ENCODE results near the gene PLCB4. TPM values are rescaled to one million over a fixed set of nuclear protein-coding genes. Genes with fewer than 3 reads are reported as not detected.

Gene PLCB4
- total RNA-seq, 1 experiment from 2014 or later: 10.1 TPM

- Histone ChIP-seq H4K20me1 (ENCODE audit: control insufficient read depth, insufficient read depth, insufficient read length) (no peaks in the 10 kb centered on the region), H3T11ph (ENCODE audit: low read length) (no peak overlapping the region), H3K14ac (ENCODE audit: insufficient read depth, low read length) (no peak overlapping the region), H2AFZ (ENCODE audit: low read length) (no peak overlapping the region), H2BK12ac (ENCODE audit: insufficient read length, low read depth, low read length) (no peak overlapping the region), H4K5ac (ENCODE audit: insufficient read length, low read depth, low read length) (no peak overlapping the region), H3K23ac (ENCODE audit: insufficient read length, low read depth, low read length) (no peak overlapping the region), H3K79me2 (ENCODE audit: insufficient read depth, low read length) (no peaks in the 10 kb centered on the region), H3K9me3 (ENCODE audit: control insufficient read depth, low read depth, low read length) (no peaks in the 10 kb centered on the region), H3K9ac (ENCODE audit: extremely low read depth, insufficient read length, low read length) (no peak overlapping the region), H2BK15ac (ENCODE audit: low read depth, low read length) (no peak overlapping the region), H3K27ac (ENCODE audit: insufficient read length, low read depth, low read length) (no peak overlapping the region), H2BK120ac (ENCODE audit: low read depth, low read length, poor library complexity, severe bottlenecking) (no peak overlapping the region), H3K4me2 (ENCODE audit: insufficient read depth, insufficient read length, low read length) (no peak overlapping the region), H3K4ac (ENCODE audit: low read depth, low read length) (no peak overlapping the region), H3K56ac (ENCODE audit: insufficient read length, low read depth, low read length) (no peak overlapping the region), H4K91ac (ENCODE audit: insufficient read length, low read depth, low read length) (no peak overlapping the region), H2AK5ac (ENCODE audit: insufficient read length, low read length) (no peak overlapping the region), H2BK20ac (ENCODE audit: low read depth, low read length, poor library complexity, severe bottlenecking) (no peak overlapping the region), H3K79me1 (ENCODE audit: insufficient read depth, low read depth, low read length, poor library complexity, severe bottlenecking) (no peaks in the 10 kb centered on the region), H2BK5ac (ENCODE audit: insufficient read length, low read length) (no peak overlapping the region), H3K4me1 (ENCODE audit: insufficient read depth, low read length) (no peaks in the 10 kb centered on the region), H3K23me2 (ENCODE audit: insufficient read length, low read depth, low read length, poor library complexity, severe bottlenecking) (no peaks in the 10 kb centered on the region), H3K27me3 (ENCODE audit: insufficient read depth, low read length) (no peaks in the 10 kb centered on the region), H4K8ac (replicated peaks; ENCODE audit: insufficient read length, low read depth, low read length) (no peak overlapping the region), H3K18ac (ENCODE audit: insufficient read length, low read depth, low read length) (no peak overlapping the region)
- TF ChIP-seq CTCF (conservative IDR thresholded peaks at IDR 0.05): no peak
- no CpG with 5 or more reads among the region's 3 CpGs for WGBS (ENCODE audit: extremely low coverage, insufficient read length, low lambda C conversion rate)
- no peaks in the 10 kb centered on the region; a peak in 3 of 7 replicates for H3K36me3 Mint-ChIP-seq (ENCODE audit: insufficient read depth in 1 of 3, low read depth in 3 of 3)
- H3K4me1 Mint-ChIP-seq: peaks cover 15 to 20% of the 10 kb centered on the region in 2 experiments
- no peak overlapping the region for H3K27ac Mint-ChIP-seq
- no peak overlapping the region for H3K4me3 Mint-ChIP-seq
- no peaks in the 10 kb centered on the region for H3K27me3 Mint-ChIP-seq (ENCODE audit: low read depth)
- no peaks in the 10 kb centered on the region; a peak in 1 of 5 replicates for H3K9me3 Mint-ChIP-seq
- no peak for DNase-seq
Observed at GRCh38 chr20:9028419-9028818, 40.5 kb upstream of the PLCB4 start.
